Left renal pelvis (tissue), 4 donors: Measurements from ENCODE around the gene GRM4. TPM values are rescaled to one million over a fixed set of nuclear protein-coding genes. Genes with fewer than 3 reads are reported as not detected.
"Not testable (repeated sequence)": the region's sequence is repeated elsewhere in the genome, so short reads cannot be mapped to it uniquely, and the experiment has no call there.

Experiments used
- DNase-seq, 4 donors: peaks; one replicate each; pipeline ENCODE4 v3.0.0-alpha.2; 2013; ENCODE audit warnings: low read depth in 4 of 4, low spot score in 3 of 4
- polyA plus RNA-seq, 4 donors: library from polyadenylated mRNA; unstranded; fragments of 120-200 nt; gene quantifications; one replicate each; pipeline ENCODE4 v1.2.1, GENCODE V29; 2013; ENCODE audit not compliant: insufficient read length in 4 of 4

GRM4 gene
- under 1 TPM; 0.47 to 0.61 (median 0.50) TPM for polyA plus RNA-seq

- no peak for DNase-seq
These were observed at the start of gene GRM4 for GRCh38 chr6:34146021-34146782. GRM4 (minus strand) TSS chr6:34146087; CDS start chr6:34133496, 12,591 bp downstream.

- no peak for DNase-seq
These were observed 48.9 kb upstream of the GRM4 start for GRCh38 chr6:34194772-34195171.

GRCh38 chr6:34190504-34191122 lies 44.7 kb upstream of the GRM4 start:
- DNase-seq = no peak

- no peak for DNase-seq
These were observed 44.1 kb upstream of the GRM4 start for GRCh38 chr6:34189806-34190503.

- DNase-seq = not testable (repeated sequence)
These were observed 38.8 kb upstream of the GRM4 start for GRCh38 chr6:34184726-34185125.

- DNase-seq = no peak
These were observed 37.1 kb upstream of the GRM4 start for GRCh38 chr6:34182751-34183531.

- no peak for DNase-seq
These were observed 36.0 kb upstream of the GRM4 start for GRCh38 chr6:34181908-34182307.

- DNase-seq = no peak
These were observed 33.3 kb upstream of the GRM4 start for GRCh38 chr6:34179106-34179720.

- no peak for DNase-seq
These were observed 32.6 kb upstream of the GRM4 start for GRCh38 chr6:34178357-34179105.

- no peak for DNase-seq
These were observed 31.3 kb upstream of the GRM4 start for GRCh38 chr6:34177181-34177591.

GRCh38 chr6:34176261-34177031 lies 30.6 kb upstream of the GRM4 start:
- no peak for DNase-seq

- no peak for DNase-seq
These were observed 29.0 kb upstream of the GRM4 start for GRCh38 chr6:34174846-34175399.

- DNase-seq = no peak
These were observed 27.3 kb upstream of the GRM4 start for GRCh38 chr6:34172961-34173775.

- DNase-seq = no peak
These were observed 24.5 kb upstream of the GRM4 start for GRCh38 chr6:34170346-34170745.

GRCh38 chr6:34169897-34170296 lies 24.0 kb upstream of the GRM4 start:
- no peak for DNase-seq

- DNase-seq = no peak
These were observed 16.1 kb upstream of the GRM4 start for GRCh38 chr6:34161857-34162515.

GRCh38 chr6:34159844-34160243 lies 14.0 kb upstream of the GRM4 start:
- no peak for DNase-seq
